CD4-positive, alpha-beta T cell treated with Interleukin-21 for 1 hour (primary cell): Measurements from ENCODE around the gene CSN1S1.
"Not testable (repeated sequence)": the region's sequence is repeated elsewhere in the genome, so short reads cannot be mapped to it uniquely, and the experiment has no call there.

ENCODE experiments used
- DNase-seq: peaks from one replicate; pipeline ENCODE4 v3.0.0-alpha.2; 2020

CSN1S1 gene, protein sequence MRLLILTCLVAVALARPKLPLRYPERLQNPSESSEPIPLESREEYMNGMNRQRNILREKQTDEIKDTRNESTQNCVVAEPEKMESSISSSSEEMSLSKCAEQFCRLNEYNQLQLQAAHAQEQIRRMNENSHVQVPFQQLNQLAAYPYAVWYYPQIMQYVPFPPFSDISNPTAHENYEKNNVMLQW

DNA sequence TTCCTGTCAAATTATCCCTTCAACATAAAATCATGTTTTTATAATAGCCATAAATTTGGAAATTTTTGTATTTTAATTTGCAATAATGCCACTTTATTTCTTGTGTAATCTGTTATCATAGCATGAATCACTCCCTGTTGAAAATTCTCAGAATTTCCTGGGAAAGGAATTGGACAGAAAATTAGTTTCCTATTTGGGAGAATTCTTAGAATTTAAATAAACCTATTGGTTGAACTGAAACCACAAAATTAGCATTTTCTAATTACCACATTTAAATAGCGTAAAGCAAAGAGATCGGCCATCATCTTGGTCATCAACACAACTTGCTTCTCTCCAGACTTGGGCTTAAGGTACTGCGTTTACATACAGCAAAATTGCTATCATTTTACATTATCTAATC lies at the start of gene CSN1S1:
TSS of gene CSN1S1 (plus strand) at position 301 of the 400 bp plus-strand sequence. CDS start 1,488 bp downstream, outside the sequence.
- no peak for DNase-seq

DNA sequence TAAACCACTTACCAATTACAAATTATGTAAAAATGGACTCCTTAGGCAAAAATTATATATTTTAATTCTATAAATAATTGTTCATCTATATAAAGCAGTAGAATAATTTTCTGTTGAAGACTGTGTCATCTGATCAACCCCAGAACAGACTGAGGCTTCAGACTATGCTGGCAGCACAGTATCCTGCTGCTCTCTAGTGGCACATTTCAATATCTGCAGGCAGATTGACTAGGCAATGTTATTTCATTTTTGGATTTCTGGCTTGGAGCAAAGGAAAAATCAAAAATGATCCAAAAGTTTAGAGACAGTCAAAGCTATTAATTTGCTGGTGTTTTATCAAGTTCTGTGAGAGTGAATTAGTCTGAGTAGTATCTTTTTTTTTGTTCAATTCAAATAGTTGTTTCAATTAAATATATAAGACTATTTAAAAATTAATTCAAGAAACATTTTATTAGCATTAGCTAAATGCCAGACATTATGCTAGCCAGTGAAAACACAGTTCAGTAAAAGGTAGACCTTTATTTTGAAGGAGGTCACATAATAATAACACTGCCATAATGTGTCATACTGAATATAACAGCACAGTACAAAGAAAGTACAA lies 49.6 kb upstream of the CSN1S1 start:
- peak; percentile 34 for DNase-seq

- no peak for DNase-seq
These were observed 48.7 kb upstream of the CSN1S1 start for GRCh38 chr4:69882150-69882549.

DNA sequence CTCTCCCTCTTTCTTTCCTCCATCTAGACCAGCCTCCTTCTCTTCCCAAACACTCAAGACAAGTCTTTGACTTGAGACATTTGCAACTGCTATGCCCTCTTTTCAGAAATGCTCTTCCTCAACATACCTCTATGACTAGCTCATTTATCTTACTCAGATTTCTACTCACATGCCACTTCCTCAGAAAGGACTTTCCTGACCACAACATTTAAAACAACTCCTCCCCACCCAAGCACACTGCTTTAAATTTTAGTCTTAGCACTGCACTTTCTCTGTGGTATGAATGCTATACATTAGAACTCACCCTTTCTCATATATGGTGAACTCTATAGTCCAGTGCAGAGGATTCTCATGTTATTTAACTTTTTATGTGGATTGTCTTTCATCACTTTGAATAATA lies 42.5 kb upstream of the CSN1S1 start:
- no peak for DNase-seq

DNA sequence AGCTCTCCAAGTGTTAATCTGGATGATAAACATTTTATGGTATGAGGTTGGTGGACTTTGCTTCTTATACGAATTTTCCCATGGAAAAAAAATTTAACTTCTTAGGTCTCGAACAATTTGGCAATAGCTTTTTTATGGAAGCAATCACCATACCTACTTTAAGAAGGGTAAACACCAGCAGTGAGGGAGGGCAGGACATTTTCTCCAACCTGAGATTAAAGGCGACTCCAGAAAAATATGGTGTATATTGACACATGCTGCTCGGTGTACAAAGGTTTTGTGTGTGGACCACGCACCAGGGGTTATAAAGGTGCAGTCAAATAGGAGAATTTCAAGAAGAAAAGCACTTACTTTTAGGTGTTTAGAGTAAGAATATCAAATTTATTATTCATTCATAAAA lies 36.7 kb upstream of the CSN1S1 start:
- no peak for DNase-seq

- DNase-seq, result no peak
These were observed 36.1 kb upstream of the CSN1S1 start for GRCh38 chr4:69894721-69895120.

- no peak for DNase-seq
These were observed 34.2 kb upstream of the CSN1S1 start for GRCh38 chr4:69896530-69897116.

GRCh38 chr4:69907151-69907550 lies 23.7 kb upstream of the CSN1S1 start:
- DNase-seq, result no peak

GRCh38 chr4:69909195-69909594 lies 21.7 kb upstream of the CSN1S1 start:
- DNase-seq, result no peak

GRCh38 chr4:69910016-69910782 lies 20.7 kb upstream of the CSN1S1 start:
- no peak for DNase-seq

- DNase-seq, result no peak
These were observed 10.0 kb upstream of the CSN1S1 start for GRCh38 chr4:69920874-69921273.

DNA sequence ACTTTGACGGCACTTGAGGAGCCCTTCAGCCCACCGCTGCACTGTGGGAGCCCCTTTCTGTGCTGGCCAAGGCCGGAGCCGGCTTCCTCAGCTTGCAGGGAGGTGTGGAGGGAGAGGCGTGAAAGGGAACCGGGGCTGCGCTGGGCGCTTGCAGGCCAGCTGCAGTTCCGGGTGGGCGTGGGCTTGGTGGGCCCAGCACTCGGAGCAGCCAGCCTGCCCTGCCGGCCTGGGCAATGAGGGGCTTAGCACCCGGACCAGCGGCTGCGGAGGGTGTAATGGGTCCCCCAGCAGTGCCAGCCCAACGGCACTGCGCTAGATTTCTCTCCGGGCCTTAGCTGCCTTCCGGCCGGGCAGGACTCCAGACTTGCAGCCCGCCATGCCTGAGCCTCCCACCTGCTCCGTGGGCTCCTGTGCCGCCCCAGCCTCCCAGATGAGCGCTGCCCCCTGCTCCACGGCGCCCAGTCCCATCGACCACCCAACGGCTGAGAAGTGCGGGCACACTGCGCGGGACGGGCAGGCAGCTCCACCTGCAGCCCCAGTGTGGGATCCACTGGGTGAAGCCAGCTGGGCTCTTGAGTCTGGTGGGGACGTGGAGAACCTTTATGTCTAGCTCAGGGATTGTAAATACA lies 7.0 kb upstream of the CSN1S1 start:
- DNase-seq, result not testable (repeated sequence)

GRCh38 chr4:69934150-69934549 lies 3.3 kb downstream of the CSN1S1 start:
- DNase-seq, result no peak

- DNase-seq, result no peak
These were observed 5.7 kb downstream of the CSN1S1 start for GRCh38 chr4:69936566-69936965.

- DNase-seq, result no peak
These were observed 20.7 kb downstream of the CSN1S1 start for GRCh38 chr4:69951602-69952001.

- DNase-seq, result no peak
These were observed 26.3 kb downstream of the CSN1S1 start for GRCh38 chr4:69957209-69957608.

DNA sequence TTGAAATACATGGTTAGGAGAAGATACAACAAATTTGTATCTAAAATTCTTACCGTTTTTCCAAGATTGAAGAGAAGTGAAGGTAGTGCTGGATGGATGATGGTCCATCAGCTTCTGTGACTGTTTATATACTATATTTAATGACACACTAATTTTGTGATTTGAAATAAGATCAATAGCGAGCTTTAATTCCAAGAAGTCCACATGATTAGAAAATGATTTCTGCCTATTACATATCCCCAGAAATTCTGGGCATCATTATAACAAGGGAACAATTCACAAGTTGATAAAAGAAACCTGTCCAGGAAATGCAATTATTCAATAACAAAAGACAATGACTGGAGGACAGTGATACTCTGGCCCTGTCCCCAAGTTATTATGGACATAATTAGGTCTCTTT lies 34.8 kb downstream of the CSN1S1 start, which contains the start of gene CSN2:
TSS of gene CSN2 (minus strand) at position 101 of the 400 bp plus-strand sequence. CDS start 4,733 bp downstream, outside the sequence.
- DNase-seq, result no peak

GRCh38 chr4:69970071-69970470 lies 39.2 kb downstream of the CSN1S1 start:
- DNase-seq, result no peak

DNA sequence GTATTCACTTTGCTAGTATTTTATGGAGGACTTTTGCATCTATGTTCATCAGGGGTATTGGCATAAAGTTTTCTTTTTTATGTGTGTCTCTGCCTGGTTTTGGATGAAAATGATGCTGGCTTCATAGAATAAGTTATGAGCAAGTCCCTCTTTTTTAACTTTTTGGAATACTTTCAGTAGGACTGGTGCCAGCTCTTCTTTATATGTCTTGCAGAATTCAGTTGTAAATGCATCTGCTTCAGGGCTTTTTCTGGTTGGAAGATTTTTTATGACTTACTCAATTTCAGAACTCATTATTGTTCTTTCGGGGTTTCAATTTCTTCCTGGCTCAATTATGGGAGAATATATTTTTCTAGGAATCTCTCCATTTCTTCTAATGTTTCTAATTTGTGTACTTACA lies 43.8 kb downstream of the CSN1S1 start:
- DNase-seq, result no peak

DNA sequence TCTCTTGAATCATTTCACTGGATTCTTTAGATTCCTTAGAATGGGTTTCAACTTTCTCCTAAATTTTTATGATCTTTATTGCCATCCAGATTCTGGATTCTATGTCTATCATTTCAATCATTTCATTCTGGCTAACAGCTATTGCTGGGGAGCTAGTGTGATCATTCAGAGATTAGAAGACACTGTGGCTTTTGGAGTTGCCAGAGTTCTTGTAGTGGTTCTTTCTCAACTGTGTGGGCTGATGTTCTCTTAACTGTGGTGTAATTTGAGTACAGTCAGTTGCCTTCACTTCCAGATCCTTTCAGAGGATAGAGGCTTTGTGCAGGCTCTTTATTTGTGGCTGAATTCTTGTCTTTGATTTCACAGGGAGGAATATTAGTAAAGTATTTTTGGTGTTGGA lies 46.7 kb downstream of the CSN1S1 start:
- DNase-seq, result no peak

DNA sequence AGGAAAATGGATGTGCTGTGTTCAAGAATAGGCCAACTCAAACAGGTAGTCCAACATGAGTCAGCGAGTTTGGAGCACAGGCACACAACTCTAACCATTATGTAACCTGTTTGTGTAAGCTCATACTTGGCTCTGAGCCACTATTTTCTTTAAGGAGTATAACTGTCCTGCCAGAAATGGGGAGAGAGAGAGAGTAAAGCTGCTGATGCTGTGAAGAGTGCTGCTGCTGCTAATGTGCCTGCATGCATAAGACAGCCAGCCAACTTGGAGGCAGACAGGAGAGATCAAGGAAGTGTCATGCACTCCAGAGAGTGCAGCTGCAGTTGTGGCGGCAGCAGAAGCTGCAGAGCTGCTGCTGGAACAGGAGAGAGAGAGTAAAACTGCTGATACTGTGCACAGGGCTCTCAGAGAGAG lies 53.2 kb downstream of the CSN1S1 start:
- no peak for DNase-seq

DNA sequence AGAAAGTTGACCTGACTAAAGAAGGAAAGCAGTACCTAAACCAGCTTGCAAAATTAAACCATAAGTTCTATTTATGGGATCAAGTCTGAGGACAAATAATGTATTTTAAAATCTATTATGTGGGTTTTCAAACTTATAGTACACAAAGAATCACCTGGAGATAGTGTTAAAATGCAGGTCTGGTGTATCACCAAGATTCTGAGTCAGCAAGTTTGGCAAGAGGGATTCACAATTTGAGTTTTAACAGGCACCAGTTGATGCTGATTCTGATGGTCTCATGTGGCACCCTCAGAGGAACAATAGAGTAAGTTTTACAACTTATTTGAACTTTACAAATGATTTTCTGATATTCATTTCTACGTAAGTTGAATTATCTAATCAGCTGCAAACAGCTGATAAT lies 55.8 kb downstream of the CSN1S1 start:
- DNase-seq, result no peak

DNA sequence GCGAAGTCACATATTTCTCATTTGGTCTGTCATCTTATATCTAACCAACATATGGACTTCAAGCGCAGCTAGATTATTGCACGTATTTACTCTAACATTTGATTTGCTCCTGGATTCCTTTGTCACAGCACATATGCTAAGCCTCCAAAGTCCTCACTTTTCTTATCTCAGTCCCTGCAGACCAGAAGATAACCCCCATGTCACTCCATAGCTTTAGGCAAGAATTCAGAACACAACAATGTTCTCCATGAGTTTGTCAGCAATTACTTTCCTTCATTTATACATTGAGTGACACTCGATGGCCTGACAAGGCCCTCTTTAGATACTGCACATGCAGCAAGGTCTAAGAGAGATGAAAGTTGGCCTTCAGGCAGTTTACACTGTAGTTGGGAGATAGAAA lies 60.1 kb downstream of the CSN1S1 start:
- DNase-seq, result no peak
